Endothelial cell of umbilical vein (primary cell): ENCODE data around the gene ERICH6B.

Experiments
- EZH2 ChIP-seq: IDR thresholded peaks from 2 replicates; pipeline ENCODE4 v1.6.1; 2012; ENCODE audit warnings: borderline replicate concordance, low read depth, mild to moderate bottlenecking, moderate library complexity, low read length, inconsistent platforms; ENCODE audit not compliant: severe bottlenecking
- POLR2A ChIP-seq: IDR thresholded peaks from 2 replicates; pipeline ENCODE4 v1.6.1; 2012; ENCODE audit warnings: low read depth, mild to moderate bottlenecking, control low read depth, low read length
- TF ChIP-seq, protein P1 (sequence below), 2 donors: IDR thresholded peaks; 1 replicate in 1 of 2; 2 replicates in 1 of 2; pipeline ENCODE4 v1.5.1; 2011; ENCODE audit warnings: low read length in 2 of 2, mild to moderate bottlenecking in 2 of 2, moderate library complexity in 2 of 2, control low read depth in 1 of 2, inconsistent platforms in 1 of 2, low read depth in 1 of 2; ENCODE audit not compliant: insufficient read depth in 1 of 2; ENCODE audit errors: extremely low read depth in 1 of 2

DNA sequence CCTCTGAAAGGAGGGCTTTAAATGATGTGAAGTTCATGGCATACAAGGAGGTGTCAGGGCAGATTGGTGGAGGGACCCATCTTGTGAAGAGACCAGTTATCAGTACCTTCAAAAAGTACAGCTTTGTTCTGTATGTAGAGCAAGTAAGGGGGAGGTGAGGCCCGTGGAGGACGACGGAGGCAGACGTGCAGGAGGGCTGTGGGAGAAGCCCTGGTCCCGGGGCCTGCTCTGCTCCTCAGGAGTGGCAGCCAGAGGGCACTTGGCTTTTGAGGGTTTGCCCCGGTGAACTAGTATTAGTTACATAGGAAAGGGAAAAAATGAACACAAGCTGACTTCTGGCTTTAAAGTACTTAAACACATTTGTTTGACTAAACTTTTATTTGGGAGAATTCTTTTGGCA is 108.7 kb downstream of the ERICH6B start:
- TF ChIP-seq POLR2A (no peak), EZH2 (no peak)
- TF ChIP-seq, protein P1, sequence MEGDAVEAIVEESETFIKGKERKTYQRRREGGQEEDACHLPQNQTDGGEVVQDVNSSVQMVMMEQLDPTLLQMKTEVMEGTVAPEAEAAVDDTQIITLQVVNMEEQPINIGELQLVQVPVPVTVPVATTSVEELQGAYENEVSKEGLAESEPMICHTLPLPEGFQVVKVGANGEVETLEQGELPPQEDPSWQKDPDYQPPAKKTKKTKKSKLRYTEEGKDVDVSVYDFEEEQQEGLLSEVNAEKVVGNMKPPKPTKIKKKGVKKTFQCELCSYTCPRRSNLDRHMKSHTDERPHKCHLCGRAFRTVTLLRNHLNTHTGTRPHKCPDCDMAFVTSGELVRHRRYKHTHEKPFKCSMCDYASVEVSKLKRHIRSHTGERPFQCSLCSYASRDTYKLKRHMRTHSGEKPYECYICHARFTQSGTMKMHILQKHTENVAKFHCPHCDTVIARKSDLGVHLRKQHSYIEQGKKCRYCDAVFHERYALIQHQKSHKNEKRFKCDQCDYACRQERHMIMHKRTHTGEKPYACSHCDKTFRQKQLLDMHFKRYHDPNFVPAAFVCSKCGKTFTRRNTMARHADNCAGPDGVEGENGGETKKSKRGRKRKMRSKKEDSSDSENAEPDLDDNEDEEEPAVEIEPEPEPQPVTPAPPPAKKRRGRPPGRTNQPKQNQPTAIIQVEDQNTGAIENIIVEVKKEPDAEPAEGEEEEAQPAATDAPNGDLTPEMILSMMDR (IDR thresholded peaks at IDR 0.05; ENCODE audit: extremely low read depth in 1 of 2, insufficient read depth in 1 of 2, low read depth in 1 of 2, low read length in 2 of 2) = no peak
